AG04449 (cell line): ENCODE data around the gene DNAJC19.

Experiments used
- CTCF ChIA-PET: fragments of 350-600 bp; formaldehyde crosslinking; extraction: SDS; loops from one replicate; lab custom pipeline; 2021; ENCODE audit warnings: antibody characterized with exemption; lab: Yijun Ruan, JAX
- POLR2A ChIA-PET: fragments of 400-600, 350-600 bp; formaldehyde crosslinking; extraction: SDS; loops from one replicate; lab custom pipeline; 2020; ENCODE audit warnings: antibody characterized with exemption, inconsistent platforms; lab: Yijun Ruan, JAX
- DNase-seq: peaks from one replicate; pipeline ENCODE4 v3.0.0-alpha.2; 2010; ENCODE audit warnings: low read depth, low spot score
- H3K4me3 ChIP-seq: 2 replicates; pipeline ENCODE4 v1.5.1; 2011; ENCODE audit warnings: low read depth, mild to moderate bottlenecking, control low read depth, low read length
- TF ChIP-seq, protein P1 (sequence below): IDR thresholded peaks from one replicate; pipeline ENCODE4 v1.5.1; 2011; ENCODE audit warnings: mild to moderate bottlenecking, moderate library complexity, low read length, control low read depth, inconsistent platforms; ENCODE audit not compliant: insufficient read depth; ENCODE audit errors: missing control alignments

DNAJC19 gene

DNA sequence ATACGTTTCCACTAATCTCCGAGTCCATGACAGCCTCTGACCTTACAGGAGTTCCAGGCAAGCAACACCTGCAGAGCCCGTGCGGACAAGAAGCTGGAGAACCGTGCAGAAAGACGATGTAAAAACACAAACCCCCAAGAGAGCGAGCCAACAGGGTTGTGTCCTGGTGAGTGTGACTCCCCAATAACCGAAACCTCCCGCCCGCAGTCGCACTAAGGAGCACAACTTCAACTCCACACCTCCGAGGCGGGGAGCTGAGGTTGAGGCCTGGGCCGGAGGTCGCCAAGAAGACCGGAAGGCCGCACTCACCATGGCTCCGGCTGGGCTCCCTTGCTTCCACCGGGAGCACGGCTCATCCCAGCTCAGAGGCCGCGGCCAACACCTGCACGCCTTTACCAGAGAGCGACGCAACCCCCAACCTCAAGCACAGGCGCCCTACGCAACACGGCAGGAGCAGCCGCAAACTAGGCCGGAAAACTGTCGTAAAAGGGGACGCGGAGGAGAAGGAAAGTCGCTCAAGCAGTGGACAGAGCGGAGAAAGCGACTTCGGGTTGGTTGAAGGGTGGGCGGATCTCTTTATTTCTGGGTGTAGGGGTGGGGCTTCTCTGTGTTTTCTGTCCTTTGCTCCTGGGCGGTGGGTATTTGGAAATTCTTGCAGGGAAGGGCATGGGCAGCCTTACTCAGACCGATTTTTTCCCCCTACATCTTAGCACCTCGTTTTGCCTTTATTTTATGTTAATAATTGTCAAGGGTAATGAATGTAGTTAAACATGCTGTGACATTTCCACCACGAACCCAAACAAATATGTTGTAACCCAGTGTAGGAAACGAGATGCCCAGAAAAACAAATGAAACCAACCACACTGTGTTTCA, at the start of gene DNAJC19:
Gene DNAJC19, minus strand, starts transcription at position 446 of the 873 bp plus-strand sequence. Its CDS starts 134 bp downstream, at position 312.
- POLR2A ChIA-PET: interaction anchor here (1.1 kb wide), 1 partner anchor 15 kb away, joined by 4 read pairs; no protein-coding TSS in a partner anchor
- peak within 1 kb of the TSS; percentile 83 for H3K4me3 ChIP-seq
- DNase-seq: peak; percentile 87
- CTCF ChIA-PET: no interaction called here
- TF ChIP-seq, protein P1, sequence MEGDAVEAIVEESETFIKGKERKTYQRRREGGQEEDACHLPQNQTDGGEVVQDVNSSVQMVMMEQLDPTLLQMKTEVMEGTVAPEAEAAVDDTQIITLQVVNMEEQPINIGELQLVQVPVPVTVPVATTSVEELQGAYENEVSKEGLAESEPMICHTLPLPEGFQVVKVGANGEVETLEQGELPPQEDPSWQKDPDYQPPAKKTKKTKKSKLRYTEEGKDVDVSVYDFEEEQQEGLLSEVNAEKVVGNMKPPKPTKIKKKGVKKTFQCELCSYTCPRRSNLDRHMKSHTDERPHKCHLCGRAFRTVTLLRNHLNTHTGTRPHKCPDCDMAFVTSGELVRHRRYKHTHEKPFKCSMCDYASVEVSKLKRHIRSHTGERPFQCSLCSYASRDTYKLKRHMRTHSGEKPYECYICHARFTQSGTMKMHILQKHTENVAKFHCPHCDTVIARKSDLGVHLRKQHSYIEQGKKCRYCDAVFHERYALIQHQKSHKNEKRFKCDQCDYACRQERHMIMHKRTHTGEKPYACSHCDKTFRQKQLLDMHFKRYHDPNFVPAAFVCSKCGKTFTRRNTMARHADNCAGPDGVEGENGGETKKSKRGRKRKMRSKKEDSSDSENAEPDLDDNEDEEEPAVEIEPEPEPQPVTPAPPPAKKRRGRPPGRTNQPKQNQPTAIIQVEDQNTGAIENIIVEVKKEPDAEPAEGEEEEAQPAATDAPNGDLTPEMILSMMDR: no peak

DNA sequence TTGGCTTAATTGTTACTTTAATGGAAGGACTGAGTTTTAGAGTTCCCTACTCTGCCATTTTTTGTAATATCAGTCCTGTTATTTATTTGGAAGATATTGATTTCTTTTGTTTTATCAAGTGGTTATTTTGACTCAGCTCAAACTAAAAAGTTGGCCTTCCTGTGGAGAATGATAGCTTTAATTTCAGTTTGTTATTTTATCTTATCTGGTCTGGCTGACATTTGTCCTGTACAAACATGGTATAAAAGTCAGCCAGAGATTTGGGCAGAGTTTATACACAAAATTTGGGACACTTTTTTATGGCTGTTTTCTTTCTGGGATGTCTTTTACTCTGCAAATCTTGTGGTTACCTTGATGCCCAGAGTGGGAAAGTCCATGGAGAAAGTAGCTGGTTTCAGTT, 41.4 kb upstream of the DNAJC19 start:
- CTCF ChIA-PET: no interaction called here
- POLR2A ChIA-PET: no interaction called here

DNA sequence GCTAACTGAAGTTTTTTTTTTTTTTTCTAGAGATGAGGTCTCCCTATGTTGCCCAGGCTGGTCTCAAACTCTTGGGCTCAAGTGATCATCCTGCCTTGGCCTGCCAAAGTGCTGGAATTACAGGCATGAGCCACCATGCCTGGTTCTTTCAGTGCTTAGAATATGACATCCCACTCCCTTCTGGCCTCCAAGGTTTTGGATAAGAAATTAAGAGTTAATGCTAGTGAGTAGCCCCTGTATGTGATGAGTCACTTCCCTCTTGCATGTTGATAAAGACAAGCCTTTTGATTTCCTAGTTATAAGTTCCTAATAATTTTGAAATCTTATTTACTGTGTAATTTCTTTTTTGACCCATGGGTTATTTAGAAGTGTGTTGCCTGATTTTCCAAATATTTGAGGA, 35.7 kb upstream of the DNAJC19 start:
- no peak overlapping the region for H3K4me3 ChIP-seq
- ChIA-PET CTCF (no interaction called here), POLR2A (no interaction called here)
- DNase-seq: no peak
- TF ChIP-seq, protein P1: no peak

More for the DNA sequence above, 41.4 kb upstream of the DNAJC19 start:
- H3K4me3 ChIP-seq: no peak overlapping the region
- no peak for DNase-seq
- TF ChIP-seq, protein P1: no peak

DNA sequence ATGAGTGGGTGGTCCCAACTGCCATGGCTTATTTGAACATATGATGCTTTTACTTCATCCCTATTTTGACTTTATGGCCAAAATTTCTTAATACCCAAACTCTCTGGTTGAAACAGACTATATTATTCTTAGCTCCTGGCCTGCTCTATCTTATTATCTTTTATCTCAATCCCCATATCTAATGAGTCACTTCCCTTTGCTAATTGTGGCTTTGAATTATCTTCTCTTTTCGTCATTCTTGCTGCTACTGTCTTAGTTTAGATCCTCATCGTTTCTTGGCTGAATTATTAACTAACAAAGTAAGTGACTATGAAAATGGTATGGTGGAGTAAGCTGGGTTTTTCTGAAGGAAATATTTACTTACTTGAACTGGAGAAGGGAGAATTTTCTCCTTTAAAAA, 28.2 kb upstream of the DNAJC19 start:
- ChIA-PET CTCF (no interaction called here), POLR2A (interaction anchor here (0.6 kb wide), 1 partner anchor 597 kb away, joined by 3 read pairs; no protein-coding TSS in a partner anchor)
- TF ChIP-seq, protein P1: no peak
- no peak overlapping the region for H3K4me3 ChIP-seq
- DNase-seq: no peak

DNA sequence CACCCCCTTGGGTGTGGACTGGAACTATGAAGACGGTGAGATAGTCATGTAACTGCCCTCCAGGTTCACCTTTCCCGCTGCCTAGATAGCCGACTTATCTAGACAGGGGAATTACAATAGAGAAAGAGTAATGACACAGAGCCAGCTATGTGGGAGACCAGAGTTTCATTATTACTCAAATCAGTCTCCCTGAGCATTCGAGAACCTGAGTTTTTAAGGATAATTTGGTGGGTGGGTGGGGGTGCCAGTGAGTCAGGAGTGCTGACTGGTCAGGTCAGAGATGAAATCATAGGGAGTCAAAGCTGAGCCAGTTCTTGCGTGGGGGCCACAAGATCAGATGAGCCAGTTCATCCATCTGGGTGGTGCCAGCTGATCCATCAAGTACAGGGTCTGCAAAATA, 19.7 kb upstream of the DNAJC19 start:
- CTCF ChIA-PET: no interaction called here
- no peak overlapping the region for H3K4me3 ChIP-seq
- DNase-seq: no peak
- TF ChIP-seq, protein P1: no peak
- POLR2A ChIA-PET: no interaction called here

DNA sequence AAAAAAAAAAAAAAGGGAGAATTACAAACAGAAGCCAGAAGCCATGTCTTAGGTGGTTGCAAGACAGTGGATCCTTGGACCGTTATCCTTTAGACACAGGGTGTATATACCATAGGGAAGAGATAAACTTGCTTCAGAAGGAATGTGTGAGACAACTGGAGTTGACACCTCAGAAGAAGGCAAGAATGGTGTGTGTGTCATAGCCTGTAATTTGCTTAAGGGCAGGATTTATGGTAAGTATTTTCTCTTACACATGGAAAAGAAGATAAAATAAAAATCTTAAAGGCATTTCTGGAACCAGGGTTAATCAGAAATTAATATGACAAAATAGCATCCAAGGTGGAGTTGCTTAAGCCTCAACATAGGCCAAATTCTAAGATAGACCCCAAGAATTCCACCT, 19.3 kb upstream of the DNAJC19 start:
- no peak for DNase-seq
- ChIA-PET CTCF (no interaction called here), POLR2A (no interaction called here)
- TF ChIP-seq, protein P1: no peak
- H3K4me3 ChIP-seq: no peak overlapping the region
